GM12878 (cell line): ENCODE results near the gene YIF1A. TPM values are rescaled to one million over a fixed set of nuclear protein-coding genes. Genes with fewer than 3 reads are reported as not detected.

Source experiments
- ATAC-seq: fragments of 200-7000 bp; cut with Tn5 transposase; 3 replicates; pipeline ENCODE4 v1.9.1; 2020; ENCODE audit warnings: mild to moderate bottlenecking, moderate library complexity
- BruUV-seq: library from RNA; stranded (reverse); fragments of 400-500 nt; replicated peaks from 2 replicates; lab custom pipeline; 2021; lab: Mats Ljungman, UMichigan
- CTCF ChIA-PET: fragments of 300-600 bp; sonication (Branson Sonifier 250); formaldehyde crosslinking; extraction: SDS; loops from one replicate; lab custom pipeline; 2021; ENCODE audit warnings: inconsistent platforms; lab: Yijun Ruan, JAX
- POLR2A ChIA-PET: fragments of 350-600 bp; formaldehyde crosslinking; extraction: SDS; loops from one replicate; lab custom pipeline; 2021; ENCODE audit warnings: inconsistent platforms; lab: Charles Lee
- RAD21 ChIA-PET: fragments of 300-600 bp; sonication (Branson Sonifier 250); formaldehyde crosslinking; loops from one replicate; lab custom pipeline; 2023; ENCODE audit warnings: antibody characterized with exemption; ENCODE audit not compliant: unreplicated experiment; lab: Charles Lee
- SMC1A ChIA-PET: fragments of 300-600 bp; sonication (Branson Sonifier 250); formaldehyde crosslinking; loops from one replicate; lab custom pipeline; 2023; ENCODE audit not compliant: unreplicated experiment, uncharacterized antibody; lab: Charles Lee
- DNase-seq: peaks from one replicate; pipeline ENCODE4 v3.0.0-alpha.2; 2011; ENCODE audit warnings: low read depth, low spot score
- FAIRE-seq: peaks from 3 replicates; lab custom pipeline; 2011; peaks lifted over from hg19 to GRCh38; lab: Jason Lieb, UNC
- H2AFZ ChIP-seq: 2 replicates; pipeline ENCODE4 v1.6.0; 2011; ENCODE audit warnings: low read depth, low read length, control low read depth; ENCODE audit not compliant: control insufficient read depth
- H3K27ac ChIP-seq: 2 replicates; pipeline ENCODE4 v1.5.1; 2011; ENCODE audit warnings: control low read depth; ENCODE audit not compliant: control insufficient read depth, insufficient read depth
- H3K27me3 ChIP-seq, 2 experiments: replicated peaks in 1 of 2; 2 replicates each; pipeline versions ENCODE4 v1.6.0 to v1.6.1; 2011; ENCODE audit warnings: low read length in 1 of 2; ENCODE audit not compliant: control insufficient read depth in 2 of 2, insufficient read depth in 2 of 2
- H3K36me3 ChIP-seq, 2 experiments: 2 replicates each; pipeline ENCODE4 v1.5.1; 2011; ENCODE audit warnings: low read length in 1 of 2; ENCODE audit not compliant: control insufficient read depth in 2 of 2, insufficient read depth in 2 of 2
- H3K4me1 ChIP-seq: 2 replicates; pipeline ENCODE4 v1.6.1; 2011; ENCODE audit warnings: mild to moderate bottlenecking, low read length, moderate library complexity, mixed read lengths; ENCODE audit not compliant: control insufficient read depth, insufficient read depth
- H3K4me2 ChIP-seq: 2 replicates; pipeline ENCODE4 v1.6.0; 2011; ENCODE audit warnings: control low read depth; ENCODE audit not compliant: control insufficient read depth, insufficient read depth
- H3K4me3 ChIP-seq: fragments of 200-600 bp; sonication (generic); 2 replicates; pipeline ENCODE4 v1.5.1; 2016
- H3K79me2 ChIP-seq: 2 replicates; pipeline ENCODE4 v1.6.0; 2011; ENCODE audit warnings: low read length; ENCODE audit not compliant: control insufficient read depth, insufficient read depth
- H3K9ac ChIP-seq: 2 replicates; pipeline ENCODE4 v1.8.0; 2011; ENCODE audit warnings: low read length, control low read depth, mixed read lengths; ENCODE audit not compliant: control insufficient read depth, insufficient read depth
- H3K9me3 ChIP-seq: replicated peaks from 3 replicates; pipeline ENCODE4 v1.5.1; 2011; ENCODE audit warnings: mild to moderate bottlenecking, low read length; ENCODE audit not compliant: control insufficient read depth, insufficient read depth
- H4K20me1 ChIP-seq: 2 replicates; pipeline ENCODE4 v1.6.0; 2011; ENCODE audit not compliant: control insufficient read depth, insufficient read depth
- WGBS: methylation state at CpG from one replicate; pipeline ENCODE4 v1.1.6; 2016; ENCODE audit warnings: low lambda C conversion rate; ENCODE audit not compliant: insufficient replicate concordance, insufficient coverage; ENCODE audit errors: missing lambda C conversion rate; 5-methylcytosine and 5-hydroxymethylcytosine counted together
- in situ Hi-C: fragments of 300-500 bp; cut with MboI; formaldehyde crosslinking; loops from 9 replicates; pipeline ENCODE4 v1.14.3; 2018; ENCODE audit warnings: mixed read lengths
- intact Hi-C: fragments of 100-400 bp; cut with micrococcal nuclease; formaldehyde crosslinking; loops from one replicate; pipeline ENCODE4 v1.14.2; 2022; ENCODE audit not compliant: unreplicated experiment
- polyA plus RNA-seq, 11 experiments: library from polyadenylated mRNA; depleted of rRNA in 4 of 11; unstranded in 6 of 11; stranded (reverse) in 5 of 11; fragments of >200 nt; fragmentation: Nextera tagmentation in 4 of 11; fragmentation: Illumina TruSeq in 1 of 11; extraction: Ambion mirVana in 4 of 11; extraction: Trizol in 1 of 11; gene quantifications; 1 replicate in 1 of 11; 2 replicates in 10 of 11; pipeline versions ENCODE4 v1.2.1 to v1.2.3, GENCODE V29; 2011 to 2016; ENCODE audit warnings: inconsistent platforms in 2 of 11, missing spikeins in 2 of 11, low read depth in 1 of 11
- total RNA-seq, 4 experiments: library from RNA; depleted of rRNA in 3 of 4; stranded (reverse); fragments of >200 nt in 3 of 4; fragmentation: Illumina TruSeq in 1 of 4; extraction: Trizol in 1 of 4; gene quantifications; 2 replicates each; pipeline versions ENCODE4 v1.2.1 to v1.2.3, GENCODE V29; 2013 to 2021
- TF ChIP-seq, protein P1 (sequence below): fragments of 450-650 bp; IDR thresholded peaks from 2 replicates; pipeline ENCODE4 v1.6.1; 2018; ENCODE audit warnings: mild to moderate bottlenecking, low read depth, moderate library complexity; ENCODE audit not compliant: partially characterized antibody

The YIF1A gene
- total and polyA plus RNA-seq, 10 of the 15 experiments (the other 5 are each of a cell fraction or from before 2014, with no cell fraction given): 6.6 to 128 (median 71.7) TPM

DNA sequence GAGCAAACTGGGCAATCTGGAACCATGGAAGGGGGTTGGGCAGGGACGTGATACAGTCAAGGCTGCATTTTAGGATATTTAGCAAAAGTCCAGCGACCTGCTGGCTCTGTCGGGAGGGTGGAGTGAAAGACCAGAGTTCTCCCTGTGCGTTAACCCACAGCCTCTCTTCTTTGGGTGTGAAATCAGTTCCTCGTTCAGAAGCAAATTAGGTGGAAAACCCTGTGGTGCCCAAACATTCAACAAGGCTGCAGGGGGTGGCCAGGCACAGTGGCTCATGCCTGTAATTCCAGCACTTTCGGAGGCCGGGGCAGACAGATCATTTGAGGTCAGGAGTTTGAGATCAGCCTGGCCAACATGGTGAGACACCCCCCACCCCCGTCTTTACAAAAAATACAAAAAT lies 8.7 kb upstream of the YIF1A start:
- RAD21 ChIA-PET: interaction anchor here (1.2 kb wide), 1 partner anchor 14 kb away, joined by 3 read pairs; no protein-coding TSS in a partner anchor
- FAIRE-seq: no peak
- no peak overlapping the region for H2AFZ ChIP-seq
- POLR2A ChIA-PET: interaction anchor here (0.8 to 1.0 kb wide), 2 partner anchors 8 to 34 kb away, joined by 3 read pairs; partner anchors contain the start of gene YIF1A
- H3K4me2 ChIP-seq: no peak overlapping the region
- in situ Hi-C loops (no loop called here), intact Hi-C loops (no loop called here)
- no TSS peak for BruUV-seq
- no peak overlapping the region for H3K27ac ChIP-seq
- SMC1A ChIA-PET: interaction anchor here (1.1 kb wide), 1 partner anchor 14 kb away, joined by 8 read pairs; no protein-coding TSS in a partner anchor
- H3K79me2 ChIP-seq: no peaks in the 10 kb centered on the region
- TF ChIP-seq, protein P1, sequence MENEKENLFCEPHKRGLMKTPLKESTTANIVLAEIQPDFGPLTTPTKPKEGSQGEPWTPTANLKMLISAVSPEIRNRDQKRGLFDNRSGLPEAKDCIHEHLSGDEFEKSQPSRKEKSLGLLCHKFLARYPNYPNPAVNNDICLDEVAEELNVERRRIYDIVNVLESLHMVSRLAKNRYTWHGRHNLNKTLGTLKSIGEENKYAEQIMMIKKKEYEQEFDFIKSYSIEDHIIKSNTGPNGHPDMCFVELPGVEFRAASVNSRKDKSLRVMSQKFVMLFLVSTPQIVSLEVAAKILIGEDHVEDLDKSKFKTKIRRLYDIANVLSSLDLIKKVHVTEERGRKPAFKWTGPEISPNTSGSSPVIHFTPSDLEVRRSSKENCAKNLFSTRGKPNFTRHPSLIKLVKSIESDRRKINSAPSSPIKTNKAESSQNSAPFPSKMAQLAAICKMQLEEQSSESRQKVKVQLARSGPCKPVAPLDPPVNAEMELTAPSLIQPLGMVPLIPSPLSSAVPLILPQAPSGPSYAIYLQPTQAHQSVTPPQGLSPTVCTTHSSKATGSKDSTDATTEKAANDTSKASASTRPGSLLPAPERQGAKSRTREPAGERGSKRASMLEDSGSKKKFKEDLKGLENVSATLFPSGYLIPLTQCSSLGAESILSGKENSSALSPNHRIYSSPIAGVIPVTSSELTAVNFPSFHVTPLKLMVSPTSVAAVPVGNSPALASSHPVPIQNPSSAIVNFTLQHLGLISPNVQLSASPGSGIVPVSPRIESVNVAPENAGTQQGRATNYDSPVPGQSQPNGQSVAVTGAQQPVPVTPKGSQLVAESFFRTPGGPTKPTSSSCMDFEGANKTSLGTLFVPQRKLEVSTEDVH: no peak
- CTCF ChIA-PET: interaction anchor here (1.6 to 4.2 kb wide), 3 partner anchors 14 to 91 kb away, joined by 4 to 25 read pairs (median 7); no protein-coding TSS in a partner anchor
- no peaks in the 10 kb centered on the region for H3K36me3 ChIP-seq
- no peaks in the 10 kb centered on the region for H4K20me1 ChIP-seq
- no peak overlapping the region for H3K4me3 ChIP-seq
- DNase-seq: no peak
- no peak for ATAC-seq
- no peaks in the 10 kb centered on the region for H3K9me3 ChIP-seq
- H3K9ac ChIP-seq: no peak overlapping the region
- peaks cover 2 to 4% of the 10 kb centered on the region in 2 experiments; a peak in 2 of 4 replicates for H3K27me3 ChIP-seq
- WGBS: 14% methylated on average over 8 of the region's 8 CpGs
- H3K4me1 ChIP-seq: no peaks in the 10 kb centered on the region
